HepG2 (cell line): ENCODE data around the gene PIM3. TPM values are rescaled to one million over a fixed set of nuclear protein-coding genes. Genes with fewer than 3 reads are reported as not detected.
A peak's percentile ranks its signal among the peaks of the same experiment; 100 is the strongest.

ENCODE experiments used
- ATAC-seq: fragments of 200-7000 bp; cut with Tn5 transposase; 3 replicates; pipeline ENCODE4 v1.9.1; 2020; ENCODE audit warnings: mild to moderate bottlenecking, moderate library complexity
- BruUV-seq: library from RNA; stranded (reverse); fragments of 400-500 nt; replicated peaks from 2 replicates; lab custom pipeline; 2021; lab: Mats Ljungman, UMichigan
- CTCF ChIA-PET: fragments of 300-600 bp; formaldehyde crosslinking; extraction: SDS; loops from one replicate; lab custom pipeline; 2021; ENCODE audit warnings: low total read pairs, inconsistent platforms, low intra/inter-chr PET ratio; lab: Yijun Ruan, JAX
- POLR2A ChIA-PET: fragments of 350-600 bp; sonication (Branson Sonifier 250); formaldehyde crosslinking; loops from one replicate; lab custom pipeline; 2020; ENCODE audit warnings: antibody characterized with exemption, inconsistent platforms; lab: Yijun Ruan, JAX
- DNase-seq: peaks from one replicate; pipeline ENCODE4 v3.0.0-alpha.2; 2015; ENCODE audit warnings: low spot score
- FAIRE-seq: peaks from 3 replicates; lab custom pipeline; 2011; peaks lifted over from hg19 to GRCh38; lab: Jason Lieb, UNC
- H2AFZ ChIP-seq: one replicate; pipeline ENCODE4 v1.6.1; 2011; ENCODE audit warnings: low read length, inconsistent platforms
- H3K27ac ChIP-seq: fragments of 300-600 bp; 3 replicates; pipeline ENCODE4 v1.8.0; 2011; ENCODE audit warnings: mixed run types, mild to moderate bottlenecking, mixed read lengths, low read length, inconsistent platforms; ENCODE audit not compliant: insufficient read depth; ENCODE audit errors: extremely low read length
- H3K27me3 ChIP-seq, 2 experiments: fragments of 200-600 bp in 1 of 2; 2 replicates in 1 of 2; 3 replicates in 1 of 2; pipeline versions ENCODE4 v1.6.0 to v1.8.0; 2011; ENCODE audit warnings: low read length in 2 of 2, mild to moderate bottlenecking in 2 of 2, moderate library complexity in 2 of 2, inconsistent platforms in 1 of 2; ENCODE audit not compliant: insufficient read depth in 2 of 2, control insufficient read depth in 1 of 2
- H3K36me3 ChIP-seq, 2 experiments: fragments of 200-600 bp in 1 of 2; replicated peaks in 1 of 2; 2 replicates in 1 of 2; 3 replicates in 1 of 2; pipeline versions ENCODE4 v1.5.1 to v1.8.0; 2011; ENCODE audit warnings: low read length in 2 of 2, inconsistent platforms in 1 of 2; ENCODE audit not compliant: insufficient read depth in 2 of 2, control insufficient read depth in 1 of 2
- H3K4me1 ChIP-seq: 2 replicates; pipeline ENCODE4 v1.5.1; 2012; ENCODE audit warnings: low read length, inconsistent platforms; ENCODE audit not compliant: insufficient read depth
- H3K4me2 ChIP-seq: 2 replicates; pipeline ENCODE4 v1.6.0; 2011; ENCODE audit warnings: low read depth, low read length, inconsistent platforms
- H3K4me3 ChIP-seq, 3 experiments: fragments of 200-600 bp in 1 of 3; sonication (generic), shearing (Covaris generic) in 1 of 3; replicated peaks in 1 of 3; 2 replicates each; pipeline ENCODE4 v1.5.1; 2011 to 2016; ENCODE audit warnings: low read length in 3 of 3, inconsistent platforms in 2 of 3, low read depth in 2 of 3, mild to moderate bottlenecking in 2 of 3, control low read depth in 1 of 3, mixed read lengths in 1 of 3; ENCODE audit not compliant: insufficient read depth in 1 of 3
- H3K79me2 ChIP-seq: one replicate; pipeline ENCODE4 v1.6.1; 2011; ENCODE audit warnings: low read length, inconsistent platforms; ENCODE audit not compliant: insufficient read depth
- H3K9ac ChIP-seq: 2 replicates; pipeline ENCODE4 v1.6.0; 2011; ENCODE audit warnings: mild to moderate bottlenecking, low read depth, low read length, inconsistent platforms; ENCODE audit not compliant: insufficient read depth
- H3K9me3 ChIP-seq: 2 replicates; pipeline ENCODE4 v1.5.1; 2012; ENCODE audit warnings: mild to moderate bottlenecking, low read length
- H4K20me1 ChIP-seq: 2 replicates; pipeline ENCODE4 v1.6.0; 2011; ENCODE audit warnings: inconsistent platforms, mild to moderate bottlenecking, low read length, moderate library complexity; ENCODE audit not compliant: insufficient read depth
- ATF4 ChIP-seq, 2 experiments: fragments of 450-650 bp in 1 of 2; sonication (generic) in 1 of 2; formaldehyde crosslinking; IDR thresholded peaks; 2 replicates each; pipeline versions ENCODE4 v1.5.0 to v1.8.0; 2020 to 2022; ENCODE audit warnings: mild to moderate bottlenecking in 1 of 2, missing genetic modification reagents in 1 of 2
- CBFB ChIP-seq: sonication (generic); formaldehyde crosslinking; IDR thresholded peaks from 2 replicates; pipeline ENCODE4 v1.4.0; 2020; ENCODE audit warnings: missing genetic modification reagents
- CEBPB ChIP-seq: IDR thresholded peaks from 2 replicates; pipeline ENCODE4 v1.6.1; 2011; ENCODE audit warnings: low read depth, low read length, improper control_type of control experiment, borderline replicate concordance
- HMGXB3 ChIP-seq: sonication (generic); formaldehyde crosslinking; IDR thresholded peaks from 2 replicates; pipeline ENCODE4 v1.4.0; 2020; ENCODE audit warnings: missing genetic modification reagents, borderline replicate concordance
- NCOA5 ChIP-seq: sonication (generic); formaldehyde crosslinking; IDR thresholded peaks from 2 replicates; pipeline ENCODE4 v1.4.0; 2020; ENCODE audit warnings: missing genetic modification reagents
- NFKB2 ChIP-seq: sonication (generic); formaldehyde crosslinking; IDR thresholded peaks from 2 replicates; pipeline ENCODE4 v1.4.0; 2020; ENCODE audit warnings: missing genetic modification reagents, borderline replicate concordance
- REPIN1 ChIP-seq: sonication (generic); formaldehyde crosslinking; IDR thresholded peaks from 2 replicates; pipeline ENCODE4 v1.8.0; 2022; ENCODE audit warnings: missing genetic modification reagents, low read depth, mild to moderate bottlenecking, borderline replicate concordance
- SNAPC2 ChIP-seq: sonication (generic); formaldehyde crosslinking; IDR thresholded peaks from 2 replicates; pipeline ENCODE4 v1.8.1; 2022; ENCODE audit warnings: mild to moderate bottlenecking, missing genetic modification reagents
- TCF7L2 ChIP-seq: IDR thresholded peaks from 2 replicates; pipeline ENCODE4 v1.6.1; 2011; ENCODE audit warnings: mild to moderate bottlenecking, low read depth, low read length, moderate library complexity
- ZBTB38 ChIP-seq: sonication (generic); formaldehyde crosslinking; IDR thresholded peaks from 2 replicates; pipeline ENCODE4 v1.5.1; 2020; ENCODE audit warnings: mild to moderate bottlenecking, missing genetic modification reagents
- ZNF263 ChIP-seq: sonication (generic); formaldehyde crosslinking; IDR thresholded peaks from 2 replicates; pipeline ENCODE4 v1.4.0; 2020; ENCODE audit warnings: missing genetic modification reagents
- ZNF446 ChIP-seq: sonication (generic); formaldehyde crosslinking; IDR thresholded peaks from 2 replicates; pipeline ENCODE4 v1.5.0; 2020; ENCODE audit warnings: mild to moderate bottlenecking, missing genetic modification reagents
- ZNF496 ChIP-seq: sonication (generic); formaldehyde crosslinking; IDR thresholded peaks from 2 replicates; pipeline ENCODE4 v1.8.1; 2023; ENCODE audit warnings: mild to moderate bottlenecking, moderate library complexity, missing genetic modification reagents; ENCODE audit not compliant: insufficient replicate concordance
- ZNF770 ChIP-seq: sonication (generic); formaldehyde crosslinking; IDR thresholded peaks from 2 replicates; pipeline ENCODE4 v1.5.0; 2020; ENCODE audit warnings: mild to moderate bottlenecking, missing genetic modification reagents
- ZSCAN22 ChIP-seq: sonication (generic); formaldehyde crosslinking; IDR thresholded peaks from 2 replicates; pipeline ENCODE4 v1.4.0; 2020; ENCODE audit warnings: mild to moderate bottlenecking, missing genetic modification reagents
- WGBS: methylation state at CpG from one replicate; pipeline ENCODE4 v1.1.6; 2017; ENCODE audit warnings: low lambda C conversion rate; 5-methylcytosine and 5-hydroxymethylcytosine counted together
- in situ Hi-C: cut with HindIII; loops from 2 replicates; pipeline ENCODE4 v1.10.0; 2017; ENCODE audit warnings: low pct_unique_long_range_greater_than_20kb; ENCODE audit not compliant: extremely low pct_ligation_motif_present
- intact Hi-C: fragments of 100-400 bp; cut with micrococcal nuclease; formaldehyde crosslinking; loops from one replicate; pipeline ENCODE4 v1.10.0; 2022; ENCODE audit not compliant: unreplicated experiment
- polyA plus RNA-seq, 8 experiments: library from polyadenylated mRNA; depleted of rRNA in 3 of 8; stranded (reverse) in 7 of 8; unstranded in 1 of 8; fragments of >200 nt; fragmentation: Illumina TruSeq in 4 of 8; extraction: Trizol in 4 of 8; gene quantifications; 2 replicates each; pipeline versions ENCODE4 v1.2.1 to v1.2.3, GENCODE V29; 2011 to 2016; ENCODE audit warnings: low read depth in 4 of 8, missing spikeins in 1 of 8, mixed read lengths in 1 of 8; ENCODE audit not compliant: insufficient read depth in 1 of 8
- total RNA-seq, 5 experiments: library from RNA; depleted of rRNA; stranded (reverse); fragments of >200 nt; fragmentation: Illumina TruSeq; extraction: Trizol; gene quantifications; 2 replicates each; pipeline ENCODE4 v1.2.3, GENCODE V29; 2016; ENCODE audit warnings: low read depth in 1 of 5

The PIM3 gene
- total and polyA plus RNA-seq, 2 of the 13 experiments (the other 11 are each of a cell fraction or from before 2014, with no cell fraction given), result 21.6 to 31.2 TPM

DNA sequence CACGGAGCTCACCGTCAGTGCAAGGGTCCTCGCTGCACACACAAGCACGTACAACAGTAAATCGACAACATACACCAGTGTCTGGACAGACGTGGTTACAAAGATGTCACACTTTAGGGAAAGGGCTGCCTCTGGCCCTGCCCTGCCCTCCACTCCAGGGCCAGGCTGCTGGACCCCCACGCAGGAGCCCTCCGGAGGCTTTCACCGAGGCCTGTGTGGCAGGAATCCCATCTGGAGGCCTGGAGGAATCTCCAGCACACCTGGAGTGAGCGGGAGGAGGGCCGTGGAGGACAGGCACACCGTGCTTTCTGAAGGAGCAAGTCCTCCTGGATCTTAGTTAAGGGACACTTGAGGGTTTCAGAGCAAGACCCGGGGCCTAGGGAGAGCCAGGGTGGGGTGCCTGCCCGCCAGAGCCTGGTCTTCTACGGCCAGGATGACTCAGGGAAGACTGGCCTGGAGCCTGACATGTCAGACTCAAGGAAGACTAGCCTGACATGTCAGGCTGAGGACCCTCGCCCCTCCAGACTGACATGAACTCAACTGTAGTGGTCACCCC lies 2.1 kb upstream of the PIM3 start:
- ATAC-seq, result no peak
- Histone ChIP-seq H3K27me3 (no peaks in the 10 kb centered on the region; a peak in 1 of 5 replicates), H3K36me3 (peaks cover 7 to 15% of the 10 kb centered on the region in 2 experiments; a peak in 4 of 5 replicates), H3K4me1 (peaks cover 75% of the 10 kb centered on the region), H3K4me2 (peak overlapping the region; percentile 99), H3K9me3 (no peaks in the 10 kb centered on the region), H3K79me2 (peaks cover 29% of the 10 kb centered on the region), H3K4me3 (peak overlapping the region in 2 of 3 experiments; percentile 71 to 83; a peak in 4 of 6 replicates), H3K27ac (peak overlapping the region; percentile 87), H2AFZ (no peak overlapping the region), H4K20me1 (peaks cover 19% of the 10 kb centered on the region), H3K9ac (peak overlapping the region; percentile 93)
- no peak for DNase-seq
- 42% methylated on average over 9 of the region's 16 CpGs for WGBS
- no TSS peak for BruUV-seq
- POLR2A ChIA-PET, result interaction anchor here (1.1 to 18.6 kb wide), 7 partner anchors 6 to 28 kb away, joined by 3 to 722 read pairs (median 72); partner anchors contain the start of gene PIM3
- in situ Hi-C loops (no loop called here), intact Hi-C loops (no loop called here)
- FAIRE-seq, result no peak
- CTCF ChIA-PET, result interaction anchor here (1.9 kb wide), 1 partner anchor 27 kb away, joined by 4 read pairs; no protein-coding TSS in a partner anchor
- TF ChIP-seq SNAPC2 (CRISPR knock-in tag), result no peak
- TF ChIP-seq CEBPB, result no peak
- TF ChIP-seq ATF4 (CRISPR knock-in tag; IDR thresholded peaks at IDR 0.05), result no peak
- peak; percentile 80 for TF ChIP-seq ZBTB38 (CRISPR knock-in tag)
- TF ChIP-seq ZNF770, result no peak
- TF ChIP-seq NCOA5, result no peak
- TF ChIP-seq ZNF496 (CRISPR knock-in tag), result no peak
- TF ChIP-seq CBFB (CRISPR knock-in tag), result no peak
- no peak for TF ChIP-seq ZNF446
- 0 out of 2 replicates have a peak, but pooled peaks have one; percentile 31 for TF ChIP-seq ZNF263 (CRISPR knock-in tag)
- no peak for TF ChIP-seq ZSCAN22 (CRISPR knock-in tag)
- TF ChIP-seq TCF7L2, result no peak
- TF ChIP-seq REPIN1 (CRISPR knock-in tag), result no peak
- TF ChIP-seq HMGXB3 (CRISPR knock-in tag), result 0 out of 2 replicates have a peak, but pooled peaks have one; percentile 1
- no peak for TF ChIP-seq NFKB2 (CRISPR knock-in tag)
